HFFc6 (cell line): ENCODE data around the gene ADCY2. TPM values are rescaled to one million over a fixed set of nuclear protein-coding genes. Genes with fewer than 3 reads are reported as not detected.

Source experiments
- DNase-seq: peaks from one replicate; pipeline ENCODE4 v3.0.0-alpha.2; 2018
- H3K27ac Mint-ChIP-seq: 2 replicates; pipeline ENCODE4 v1.8.0; 2020; ENCODE audit warnings: mild to moderate bottlenecking, mixed read lengths
- H3K27me3 Mint-ChIP-seq: 2 replicates; pipeline ENCODE4 v1.8.0; 2021; ENCODE audit warnings: mild to moderate bottlenecking, moderate library complexity, mixed read lengths; ENCODE audit not compliant: insufficient read depth
- H3K36me3 Mint-ChIP-seq: 2 replicates; pipeline ENCODE4 v1.8.0; 2021; ENCODE audit warnings: low read depth, mixed read lengths
- H3K4me1 Mint-ChIP-seq: 2 replicates; pipeline ENCODE4 v1.8.0; 2020; ENCODE audit warnings: low read depth, mixed read lengths
- H3K4me3 Mint-ChIP-seq: 2 replicates; pipeline ENCODE4 v1.8.0; 2020; ENCODE audit warnings: mild to moderate bottlenecking, moderate library complexity, mixed read lengths
- H3K9me3 Mint-ChIP-seq: 2 replicates; pipeline ENCODE4 v1.8.0; 2020; ENCODE audit warnings: mild to moderate bottlenecking, mixed read lengths
- total RNA-seq, 6 experiments: library from RNA; stranded (reverse); fragmentation: NEBNext Ultra II Directional; extraction: Animal tissue kit (Norgen Biotek cat#: 25700); gene quantifications; 2 replicates in 1 of 6; 3 replicates in 5 of 6; pipeline ENCODE4 v1.2.3, GENCODE V29; 2021
- TF ChIP-seq, protein P1 (sequence below): fragments of 200-600 bp; sonication (generic); IDR thresholded peaks from 2 replicates; pipeline ENCODE4 v1.5.0; 2021; ENCODE audit warnings: antibody characterized with exemption, mild to moderate bottlenecking

Gene ADCY2
- total RNA-seq, 6 experiments from 2014 or later, result not detected

- no peak for DNase-seq
- H3K36me3 Mint-ChIP-seq, result no peaks in the 10 kb centered on the region
- no peaks in the 10 kb centered on the region for H3K27me3 Mint-ChIP-seq
- TF ChIP-seq, protein P1, sequence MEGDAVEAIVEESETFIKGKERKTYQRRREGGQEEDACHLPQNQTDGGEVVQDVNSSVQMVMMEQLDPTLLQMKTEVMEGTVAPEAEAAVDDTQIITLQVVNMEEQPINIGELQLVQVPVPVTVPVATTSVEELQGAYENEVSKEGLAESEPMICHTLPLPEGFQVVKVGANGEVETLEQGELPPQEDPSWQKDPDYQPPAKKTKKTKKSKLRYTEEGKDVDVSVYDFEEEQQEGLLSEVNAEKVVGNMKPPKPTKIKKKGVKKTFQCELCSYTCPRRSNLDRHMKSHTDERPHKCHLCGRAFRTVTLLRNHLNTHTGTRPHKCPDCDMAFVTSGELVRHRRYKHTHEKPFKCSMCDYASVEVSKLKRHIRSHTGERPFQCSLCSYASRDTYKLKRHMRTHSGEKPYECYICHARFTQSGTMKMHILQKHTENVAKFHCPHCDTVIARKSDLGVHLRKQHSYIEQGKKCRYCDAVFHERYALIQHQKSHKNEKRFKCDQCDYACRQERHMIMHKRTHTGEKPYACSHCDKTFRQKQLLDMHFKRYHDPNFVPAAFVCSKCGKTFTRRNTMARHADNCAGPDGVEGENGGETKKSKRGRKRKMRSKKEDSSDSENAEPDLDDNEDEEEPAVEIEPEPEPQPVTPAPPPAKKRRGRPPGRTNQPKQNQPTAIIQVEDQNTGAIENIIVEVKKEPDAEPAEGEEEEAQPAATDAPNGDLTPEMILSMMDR, result no peak
- no peaks in the 10 kb centered on the region for H3K4me1 Mint-ChIP-seq
- H3K4me3 Mint-ChIP-seq, result no peak overlapping the region
- H3K9me3 Mint-ChIP-seq, result peaks cover 55% of the 10 kb centered on the region
- H3K27ac Mint-ChIP-seq, result no peak overlapping the region
Observed at GRCh38 chr5:7519564-7519963, 123.6 kb downstream of the ADCY2 start.

- TF ChIP-seq, protein P1, result no peak
- Mint-ChIP-seq H3K4me1 (no peaks in the 10 kb centered on the region), H3K36me3 (no peaks in the 10 kb centered on the region; the same call in 1 of the 2 replicates), H3K27me3 (no peaks in the 10 kb centered on the region; the same call in 1 of the 2 replicates), H3K27ac (no peak overlapping the region), H3K9me3 (peaks cover 41% of the 10 kb centered on the region), H3K4me3 (no peak overlapping the region)
- no peak for DNase-seq
Observed at GRCh38 chr5:7529880-7530279, 133.9 kb downstream of the ADCY2 start.

- Mint-ChIP-seq H3K27me3 (no peaks in the 10 kb centered on the region), H3K27ac (no peak overlapping the region), H3K4me3 (no peak overlapping the region), H3K4me1 (no peaks in the 10 kb centered on the region), H3K9me3 (peaks cover 53% of the 10 kb centered on the region), H3K36me3 (no peaks in the 10 kb centered on the region; the same call in 1 of the 2 replicates)
- no peak for DNase-seq
- TF ChIP-seq, protein P1, result no peak
Observed at GRCh38 chr5:7533941-7534340, 138.0 kb downstream of the ADCY2 start.

DNA sequence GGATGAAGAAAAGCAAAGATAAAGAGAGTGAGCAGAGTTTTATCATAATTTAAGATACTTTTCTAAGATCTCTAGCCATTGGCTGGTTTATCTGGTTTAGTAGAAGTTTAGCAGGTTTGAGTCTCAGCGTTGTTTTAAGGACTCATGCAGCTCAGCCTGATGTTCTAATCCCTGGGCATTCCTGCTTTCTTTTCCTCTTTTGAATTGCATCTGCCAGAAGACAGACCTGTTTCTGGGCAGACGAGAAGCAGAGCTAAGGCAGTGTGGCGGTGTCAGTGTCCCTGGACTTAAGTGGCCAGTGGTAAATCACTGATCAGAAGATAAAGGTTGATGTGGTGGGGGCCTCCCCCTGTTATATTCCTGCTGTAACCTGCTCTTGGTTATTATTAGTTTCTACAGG lies 138.6 kb downstream of the ADCY2 start:
- H3K27ac Mint-ChIP-seq, result no peak overlapping the region
- H3K9me3 Mint-ChIP-seq, result peaks cover 53% of the 10 kb centered on the region

GRCh38 chr5:7537573-7537972 lies 141.6 kb downstream of the ADCY2 start:
- Mint-ChIP-seq H3K9me3 (peaks cover 56% of the 10 kb centered on the region), H3K36me3 (no peaks in the 10 kb centered on the region), H3K4me3 (no peak overlapping the region), H3K27me3 (no peaks in the 10 kb centered on the region), H3K27ac (no peak overlapping the region), H3K4me1 (no peaks in the 10 kb centered on the region)
- TF ChIP-seq, protein P1, result no peak
- DNase-seq, result no peak

More for the DNA sequence above, 138.6 kb downstream of the ADCY2 start:
- Mint-ChIP-seq H3K4me1 (no peaks in the 10 kb centered on the region), H3K4me3 (no peak overlapping the region), H3K36me3 (no peaks in the 10 kb centered on the region; the same call in 1 of the 2 replicates), H3K27me3 (no peaks in the 10 kb centered on the region)
- TF ChIP-seq, protein P1, result no peak
- no peak for DNase-seq

DNA sequence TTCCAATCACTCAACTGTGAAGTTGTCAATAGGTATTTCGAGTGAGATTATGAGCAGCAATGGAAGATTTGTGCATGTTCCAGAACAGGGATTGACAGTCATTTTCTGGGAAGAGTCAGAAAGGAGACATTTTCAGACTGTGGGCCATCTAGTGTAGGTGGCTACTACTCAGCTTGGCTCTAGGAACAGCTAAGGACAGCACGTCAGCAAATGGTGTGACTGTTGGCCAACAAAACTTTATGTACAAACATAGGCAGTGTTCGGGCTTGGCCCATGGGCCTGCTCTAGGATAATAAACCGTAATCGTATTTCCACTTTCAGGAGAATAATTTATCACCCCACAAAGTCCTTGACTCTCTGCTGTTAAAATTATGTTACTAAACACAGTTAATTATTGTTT lies 143.6 kb downstream of the ADCY2 start:
- TF ChIP-seq, protein P1, result no peak
- Mint-ChIP-seq H3K27me3 (no peaks in the 10 kb centered on the region), H3K27ac (no peak overlapping the region), H3K4me3 (no peak overlapping the region), H3K4me1 (no peaks in the 10 kb centered on the region), H3K36me3 (no peaks in the 10 kb centered on the region), H3K9me3 (peaks cover 55% of the 10 kb centered on the region)
- DNase-seq, result no peak
